Muscle layer of colon (tissue), 2 donors: ENCODE data around the gene MAPKAPK2.

Experiments
- H3K27ac ChIP-seq: one replicate; pipeline ENCODE4 v1.7.0; 2013; ENCODE audit warnings: low read depth, mild to moderate bottlenecking, low read length, moderate library complexity
- H3K27me3 ChIP-seq, 2 donors: one replicate each; pipeline ENCODE4 v1.7.0; 2013; ENCODE audit warnings: low read length in 2 of 2, mild to moderate bottlenecking in 2 of 2; ENCODE audit not compliant: insufficient read depth in 2 of 2, control insufficient read depth in 1 of 2
- H3K36me3 ChIP-seq: one replicate; pipeline ENCODE4 v1.7.0; 2013; ENCODE audit warnings: mild to moderate bottlenecking, low read length; ENCODE audit not compliant: insufficient read depth
- H3K4me1 ChIP-seq: one replicate; pipeline ENCODE4 v1.7.0; 2013; ENCODE audit warnings: mild to moderate bottlenecking, low read length; ENCODE audit not compliant: insufficient read depth
- H3K4me3 ChIP-seq, 2 donors: one replicate each; pipeline ENCODE4 v1.7.0; 2013; ENCODE audit warnings: low read length in 2 of 2, low read depth in 1 of 2, mild to moderate bottlenecking in 1 of 2, moderate library complexity in 1 of 2
- H3K9ac ChIP-seq: one replicate; pipeline ENCODE4 v1.7.0; 2013; ENCODE audit warnings: low read length
- H3K9me3 ChIP-seq: one replicate; pipeline ENCODE4 v1.7.0; 2013; ENCODE audit warnings: mild to moderate bottlenecking, low read length
- donor health status: abdominal sarcoma.
- donor health status: Adenocarcinoma of cecum.

Gene MAPKAPK2

GRCh38 chr1:206739411-206740076, 54.8 kb downstream of the MAPKAPK2 start:
- Histone ChIP-seq H3K27me3 (no peaks in the 10 kb centered on the region), H3K4me1 (no peaks in the 10 kb centered on the region), H3K9me3 (no peaks in the 10 kb centered on the region), H3K4me3 (no peak overlapping the region), H3K36me3 (peaks cover 8% of the 10 kb centered on the region), H3K9ac (no peak overlapping the region), H3K27ac (no peak overlapping the region)

- Histone ChIP-seq H3K9me3 (no peaks in the 10 kb centered on the region), H3K27ac (no peak overlapping the region), H3K36me3 (no peaks in the 10 kb centered on the region), H3K9ac (no peak overlapping the region), H3K4me1 (no peaks in the 10 kb centered on the region), H3K27me3 (no peaks in the 10 kb centered on the region), H3K4me3 (no peak overlapping the region)
Measured at GRCh38 chr1:206741142-206741701, 56.5 kb downstream of the MAPKAPK2 start.

GRCh38 chr1:206742719-206743383, 58.1 kb downstream of the MAPKAPK2 start:
- Histone ChIP-seq H3K9me3 (no peaks in the 10 kb centered on the region), H3K36me3 (no peaks in the 10 kb centered on the region), H3K9ac (no peak overlapping the region), H3K27me3 (no peaks in the 10 kb centered on the region), H3K4me3 (no peak overlapping the region), H3K4me1 (no peaks in the 10 kb centered on the region), H3K27ac (no peak overlapping the region)

- H3K27me3 ChIP-seq, result no peaks in the 10 kb centered on the region
- no peaks in the 10 kb centered on the region for H3K4me1 ChIP-seq
- H3K36me3 ChIP-seq, result no peaks in the 10 kb centered on the region
- H3K4me3 ChIP-seq, result no peak overlapping the region
- no peak overlapping the region for H3K9ac ChIP-seq
- no peak overlapping the region for H3K27ac ChIP-seq
- no peaks in the 10 kb centered on the region for H3K9me3 ChIP-seq
Measured at GRCh38 chr1:206744683-206745082, 60.0 kb downstream of the MAPKAPK2 start.

DNA sequence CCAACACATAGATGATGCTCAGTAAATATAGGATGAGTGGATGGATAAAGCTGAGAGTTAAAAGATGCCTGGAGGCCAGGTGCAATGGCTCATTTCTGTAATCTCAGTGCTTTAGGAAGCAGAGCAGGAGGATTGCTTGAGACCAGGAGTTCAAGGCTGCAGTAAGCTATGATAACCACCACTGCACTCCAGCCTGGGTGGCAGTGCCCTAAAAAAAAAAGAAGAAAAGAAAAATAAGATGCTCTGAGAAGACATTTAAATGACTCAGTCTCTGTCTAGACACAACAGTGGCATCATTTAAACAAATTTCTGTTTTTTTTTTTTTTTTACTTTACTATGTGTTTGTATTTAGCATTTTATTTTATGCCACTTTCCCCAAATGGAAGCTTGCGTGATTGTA, 60.6 kb downstream of the MAPKAPK2 start:
- Histone ChIP-seq H3K27me3 (no peaks in the 10 kb centered on the region), H3K27ac (no peak overlapping the region), H3K36me3 (no peaks in the 10 kb centered on the region), H3K4me3 (no peak overlapping the region), H3K9ac (no peak overlapping the region), H3K4me1 (no peaks in the 10 kb centered on the region), H3K9me3 (no peaks in the 10 kb centered on the region)

DNA sequence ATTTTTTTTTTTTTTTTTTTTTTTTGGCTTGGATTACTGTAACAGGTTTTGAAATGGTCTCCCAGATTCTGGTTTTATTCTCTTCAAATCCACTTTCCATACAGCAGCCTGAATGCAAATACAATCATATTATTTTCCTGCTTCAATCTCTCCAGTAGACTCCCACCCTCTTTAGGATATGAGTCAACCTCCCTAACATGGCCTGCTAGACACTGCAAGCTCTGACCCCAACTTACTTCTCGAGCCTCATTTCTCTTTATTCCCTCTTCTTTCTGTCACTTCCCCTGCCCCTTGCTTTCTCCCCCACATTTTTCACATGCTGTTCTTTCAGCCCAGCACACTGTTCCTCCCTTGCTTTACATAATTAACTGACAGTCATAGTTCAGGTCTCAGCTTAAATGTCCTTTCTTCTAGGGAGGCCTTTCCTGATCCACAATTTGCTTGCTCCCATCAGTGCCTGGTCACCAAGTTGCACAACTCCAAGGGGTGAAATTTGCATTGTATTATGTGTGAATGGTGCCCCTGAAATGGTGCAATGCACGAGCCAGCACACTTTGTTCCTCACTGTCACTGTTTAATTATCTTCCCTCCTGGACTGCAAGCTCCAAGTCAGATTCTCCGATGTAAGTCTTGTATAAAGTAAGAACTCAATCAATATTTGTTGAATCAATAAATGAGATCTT, 63.8 kb downstream of the MAPKAPK2 start:
- H3K4me3 ChIP-seq, result no peak overlapping the region
- H3K9ac ChIP-seq, result no peak overlapping the region
- no peaks in the 10 kb centered on the region for H3K9me3 ChIP-seq
- no peaks in the 10 kb centered on the region for H3K27me3 ChIP-seq
- no peaks in the 10 kb centered on the region for H3K4me1 ChIP-seq
- H3K27ac ChIP-seq, result no peak overlapping the region
- no peaks in the 10 kb centered on the region for H3K36me3 ChIP-seq

DNA sequence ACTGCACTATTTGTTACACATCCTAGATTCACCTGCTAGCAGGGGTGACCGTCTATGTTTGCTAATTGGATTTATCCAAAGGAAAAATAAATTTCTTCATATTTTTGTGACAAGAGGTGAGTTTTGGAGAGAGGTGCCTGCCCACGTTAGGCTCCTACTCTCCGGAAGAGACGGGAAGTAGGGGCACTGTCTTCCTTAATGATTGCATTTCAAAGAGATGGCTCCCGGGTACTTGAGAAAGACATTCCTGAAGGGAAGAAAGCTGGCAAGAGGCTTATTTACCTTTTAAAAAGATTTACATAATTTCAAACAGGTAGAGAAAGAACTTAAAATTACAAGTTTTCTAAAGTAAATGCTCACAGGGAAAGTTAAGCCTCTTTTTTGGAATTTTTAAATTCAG, 67.2 kb downstream of the MAPKAPK2 start:
- Histone ChIP-seq H3K9me3 (no peaks in the 10 kb centered on the region), H3K9ac (no peak overlapping the region), H3K4me1 (no peaks in the 10 kb centered on the region), H3K4me3 (no peak overlapping the region), H3K27me3 (no peaks in the 10 kb centered on the region), H3K27ac (no peak overlapping the region), H3K36me3 (no peaks in the 10 kb centered on the region)

GRCh38 chr1:206752481-206752880, 67.8 kb downstream of the MAPKAPK2 start:
- H3K27me3 ChIP-seq, result no peaks in the 10 kb centered on the region
- H3K36me3 ChIP-seq, result no peaks in the 10 kb centered on the region
- H3K9ac ChIP-seq, result no peak overlapping the region
- no peaks in the 10 kb centered on the region for H3K9me3 ChIP-seq
- H3K27ac ChIP-seq, result no peak overlapping the region
- H3K4me3 ChIP-seq, result no peak overlapping the region
- H3K4me1 ChIP-seq, result no peaks in the 10 kb centered on the region

DNA sequence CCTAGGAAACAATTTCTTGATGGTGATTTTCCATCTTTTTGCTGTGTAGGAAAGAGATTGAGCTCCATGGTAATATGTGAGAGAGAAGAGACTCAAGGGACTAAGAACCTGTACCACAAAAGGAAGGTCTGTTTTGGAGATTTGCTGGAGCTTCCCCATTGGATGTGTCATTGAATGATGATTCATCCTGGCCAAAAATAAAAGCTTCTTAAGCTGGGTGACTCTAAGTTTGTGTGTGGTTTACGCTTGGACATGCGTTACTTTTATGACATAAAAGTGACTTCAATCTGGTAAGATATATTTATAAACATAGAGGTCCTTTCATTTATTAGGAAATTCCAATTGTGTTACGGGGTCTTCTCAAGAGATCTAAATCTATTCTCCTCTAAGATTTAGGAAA, 68.4 kb downstream of the MAPKAPK2 start:
- no peak overlapping the region for H3K27ac ChIP-seq
- H3K36me3 ChIP-seq, result no peaks in the 10 kb centered on the region
- no peaks in the 10 kb centered on the region for H3K4me1 ChIP-seq
- no peaks in the 10 kb centered on the region for H3K9me3 ChIP-seq
- no peak overlapping the region for H3K4me3 ChIP-seq
- H3K9ac ChIP-seq, result no peak overlapping the region
- H3K27me3 ChIP-seq, result no peaks in the 10 kb centered on the region

- H3K27ac ChIP-seq, result no peak overlapping the region
- no peaks in the 10 kb centered on the region for H3K9me3 ChIP-seq
- no peak overlapping the region for H3K4me3 ChIP-seq
- no peaks in the 10 kb centered on the region for H3K36me3 ChIP-seq
- no peaks in the 10 kb centered on the region for H3K27me3 ChIP-seq
- no peaks in the 10 kb centered on the region for H3K4me1 ChIP-seq
- no peak overlapping the region for H3K9ac ChIP-seq
Measured at GRCh38 chr1:206754011-206754410, 69.3 kb downstream of the MAPKAPK2 start.

- Histone ChIP-seq H3K27ac (no peak overlapping the region), H3K4me1 (no peaks in the 10 kb centered on the region), H3K27me3 (no peaks in the 10 kb centered on the region), H3K4me3 (no peak overlapping the region), H3K36me3 (no peaks in the 10 kb centered on the region), H3K9me3 (no peaks in the 10 kb centered on the region), H3K9ac (no peak overlapping the region)
Measured at GRCh38 chr1:206757524-206758266, 73.0 kb downstream of the MAPKAPK2 start.
